ENCODE data around the gene C19orf38. TPM values are rescaled to one million over a fixed set of nuclear protein-coding genes. Genes with fewer than 3 reads are reported as not detected.

The C19orf38 gene
- total and polyA plus RNA-seq, 2 experiments from 2014 or later: 0.45 TPM; not detected in 1

- H3K36me3 ChIP-seq (ENCODE audit: insufficient read depth): 0 out of 2 replicates have a peak, but pooled peaks cover 3% of the 10 kb centered on the region
- ATAC-seq (peak; percentile 93), DNase-seq (ENCODE audit: low spot score) (peak; percentile 100)
- no peaks in the 10 kb centered on the region for H3K79me2 ChIP-seq (replicated peaks; ENCODE audit: insufficient read depth)
- peak within 1 kb of the TSS; percentile 48; the same call in 1 of the 2 replicates for H2AFZ ChIP-seq
- H3F3A ChIP-seq (replicated peaks; ENCODE audit: low read depth): peaks cover 6% of the 10 kb centered on the region; the same call in 1 of the 2 replicates
- peaks cover 40% of the 10 kb centered on the region for H3K9me3 Mint-ChIP-seq
- no peaks in the 10 kb centered on the region for H3K4me1 ChIP-seq (ENCODE audit: insufficient read depth)
- peaks cover 6% of the 10 kb centered on the region for H3K9me2 ChIP-seq (ENCODE audit: insufficient read depth)
- H3K27me3 ChIP-seq (ENCODE audit: insufficient read depth): peaks cover 6% of the 10 kb centered on the region
- H3K4me3 Mint-ChIP-seq: peak within 1 kb of the TSS; percentile 91
- peaks cover 20% of the 10 kb centered on the region for H3K27me3 Mint-ChIP-seq (ENCODE audit: insufficient read depth, low read depth, poor library complexity)
- peak within 1 kb of the TSS; percentile 66 for H3K4me3 ChIP-seq
- peaks cover 3% of the 10 kb centered on the region; the same call in 1 of the 2 replicates for H4K20me1 ChIP-seq (replicated peaks; ENCODE audit: insufficient read depth)
- peak within 1 kb of the TSS; percentile 74 for H3K4me2 ChIP-seq
- H3K36me3 Mint-ChIP-seq (ENCODE audit: low read depth): peaks cover 30% of the 10 kb centered on the region; the same call in 2 of the 3 replicates
- peak within 1 kb of the TSS; percentile 98 for H3K27ac ChIP-seq (ENCODE audit: low read depth)
- peak within 1 kb of the TSS; percentile 100 for H3K27ac Mint-ChIP-seq
- no peak for TF ChIP-seq ZNF114 (CRISPR knock-in tag; IDR thresholded peaks at IDR 0.05)
- peak in 1 of 2 experiments; percentile 25; a peak in 2 of 4 replicates for TF ChIP-seq CTCF (conservative IDR thresholded peaks at IDR 0.05; ENCODE audit: low read depth in 2 of 2)
- no peak for TF ChIP-seq ZNF462 (CRISPR knock-in tag; IDR thresholded peaks at IDR 0.05)
- TF ChIP-seq POLR2AphosphoS5 (IDR thresholded peaks at IDR 0.05; ENCODE audit: low read depth): peak; percentile 88
- TF ChIP-seq EZH2 (IDR thresholded peaks at IDR 0.05; ENCODE audit: low read depth, unreplicated experiment): no peak
- no peak for TF ChIP-seq EZH2phosphoT487 (IDR thresholded peaks at IDR 0.05; ENCODE audit: unreplicated experiment)
- no peaks in the 10 kb centered on the region for H3K4me1 Mint-ChIP-seq
Measured at GRCh38 chr19:10835754-10836478, 12.3 kb upstream of the C19orf38 start, which contains the start of gene TMED1. Gene TMED1 (minus strand): TSS chr19:10836212. CDS start chr19:10836191, 21 bp downstream.
